SK-N-MC (cell line): ENCODE results near the gene KIF25.

Experiments used
- DNase-seq: peaks from one replicate; pipeline ENCODE4 v3.0.0-alpha.2; 2011; ENCODE audit warnings: low read depth, low spot score
- H3K27ac ChIP-seq: fragments of 200-600 bp; sonication (generic); 2 replicates; pipeline ENCODE4 v1.5.1; 2016; ENCODE audit warnings: mixed run types
- H3K36me3 ChIP-seq: fragments of 200-600 bp; sonication (generic); 2 replicates; pipeline ENCODE4 v1.6.1; 2017; ENCODE audit warnings: antibody characterized with exemption, low read length, mixed read lengths; ENCODE audit not compliant: insufficient read depth
- H3K4me3 ChIP-seq: fragments of 200-600 bp; sonication (generic); 2 replicates; pipeline ENCODE4 v1.5.1; 2016
- H3K9ac ChIP-seq: fragments of 200-600 bp; sonication (generic); 2 replicates; pipeline ENCODE4 v1.8.0; 2017; ENCODE audit warnings: mixed run types, mixed read lengths; ENCODE audit not compliant: insufficient read length
- H3K9me3 ChIP-seq: fragments of 200-600 bp; sonication (generic); 2 replicates; pipeline ENCODE4 v1.6.1; 2017; ENCODE audit warnings: low read depth, mild to moderate bottlenecking, antibody characterized with exemption, low read length, moderate library complexity, mixed read lengths
- EZH2 ChIP-seq: fragments of 200-600 bp; sonication (generic); IDR thresholded peaks from one replicate; pipeline ENCODE4 v1.6.1; 2017; ENCODE audit warnings: antibody characterized with exemption
- FOXP2 ChIP-seq: optimal IDR thresholded peaks from 2 replicates; pipeline ENCODE3; 2011; ENCODE audit warnings: mild to moderate bottlenecking, moderate library complexity; ENCODE audit not compliant: insufficient read depth; ENCODE audit errors: extremely low read length, control extremely low read depth
- POLR2AphosphoS5 ChIP-seq: IDR thresholded peaks from 2 replicates; pipeline ENCODE4 v1.6.1; 2012; ENCODE audit warnings: mild to moderate bottlenecking, low read depth, low read length, borderline replicate concordance

KIF25 gene

DNA sequence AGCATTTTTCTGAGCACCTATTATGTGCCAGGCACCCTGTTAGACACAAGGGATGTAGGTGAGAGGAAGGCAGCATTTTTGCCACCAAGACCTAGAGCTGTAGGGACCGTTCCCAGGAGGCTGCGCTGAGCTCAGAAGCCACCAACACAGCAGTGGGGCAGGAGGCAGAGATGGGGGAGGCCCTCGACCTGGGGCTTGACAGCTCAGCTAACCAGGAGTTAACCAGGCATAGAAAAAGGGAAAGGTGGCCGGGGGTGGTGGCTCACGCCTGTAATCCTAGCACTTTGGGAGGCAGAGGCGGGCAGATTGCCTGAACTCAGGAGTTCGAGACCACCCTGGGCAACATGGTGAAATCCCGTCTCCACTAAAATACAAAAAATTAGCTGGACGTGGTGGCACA, 29.5 kb downstream of the KIF25 start:
- no peak for DNase-seq
- no peaks in the 10 kb centered on the region for H3K36me3 ChIP-seq

DNA sequence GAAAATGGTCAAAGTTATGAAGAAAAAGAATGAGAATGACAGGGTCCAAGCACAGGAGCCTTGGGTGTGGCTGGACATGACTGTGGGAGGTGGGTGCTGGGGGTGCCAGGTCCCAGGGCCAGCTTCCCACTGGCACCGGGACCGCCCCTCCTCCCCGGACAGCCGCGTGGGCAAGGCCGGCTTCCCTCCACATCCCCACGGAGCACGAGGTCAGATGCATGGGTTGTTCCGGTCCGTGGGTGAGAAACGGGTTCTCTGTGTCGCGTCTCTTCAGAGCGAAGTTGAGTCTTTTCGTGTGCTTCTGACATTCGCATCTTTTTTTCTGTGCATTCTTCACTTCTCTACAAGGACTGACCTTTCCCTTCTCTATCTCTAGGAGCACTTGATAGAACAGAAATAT, 30.1 kb downstream of the KIF25 start:
- H3K4me3 ChIP-seq, result no peak overlapping the region
- DNase-seq, result no peak
- TF ChIP-seq EZH2 (no peak), FOXP2 (no peak), POLR2AphosphoS5 (no peak)
- no peak overlapping the region for H3K27ac ChIP-seq
- no peaks in the 10 kb centered on the region for H3K36me3 ChIP-seq
- no peaks in the 10 kb centered on the region for H3K9me3 ChIP-seq
- H3K9ac ChIP-seq, result no peak overlapping the region

More for the DNA sequence above, 29.5 kb downstream of the KIF25 start:
- no peak overlapping the region for H3K27ac ChIP-seq
- no peak overlapping the region for H3K4me3 ChIP-seq
- TF ChIP-seq POLR2AphosphoS5, result no peak
- no peak for TF ChIP-seq FOXP2
- no peak for TF ChIP-seq EZH2
- no peaks in the 10 kb centered on the region for H3K9me3 ChIP-seq
- H3K9ac ChIP-seq, result no peak overlapping the region

DNA sequence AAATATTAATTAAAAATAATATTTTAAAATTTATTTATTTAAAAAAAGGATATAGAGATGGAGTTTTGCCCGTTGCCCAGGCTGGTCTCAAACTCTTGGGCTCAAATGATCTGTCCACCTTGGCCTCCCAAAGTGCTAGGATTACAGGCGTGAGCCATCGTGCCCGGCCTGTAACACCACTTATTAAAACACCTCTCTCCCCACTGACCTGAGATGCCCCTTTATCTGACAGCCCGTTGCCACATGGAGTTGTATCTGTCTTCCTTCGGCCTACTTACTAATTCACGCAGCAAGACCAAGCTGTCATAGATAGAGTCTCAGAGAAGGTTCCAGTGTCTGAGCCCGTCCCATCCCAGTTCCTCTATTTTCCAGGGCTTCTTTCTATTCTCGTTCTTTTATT, 30.7 kb downstream of the KIF25 start:
- Histone ChIP-seq H3K36me3 (no peaks in the 10 kb centered on the region), H3K9me3 (no peaks in the 10 kb centered on the region), H3K9ac (no peak overlapping the region), H3K4me3 (no peak overlapping the region), H3K27ac (peak overlapping the region; percentile 99)
- DNase-seq, result no peak
- TF ChIP-seq EZH2 (no peak), FOXP2 (no peak), POLR2AphosphoS5 (no peak)

DNA sequence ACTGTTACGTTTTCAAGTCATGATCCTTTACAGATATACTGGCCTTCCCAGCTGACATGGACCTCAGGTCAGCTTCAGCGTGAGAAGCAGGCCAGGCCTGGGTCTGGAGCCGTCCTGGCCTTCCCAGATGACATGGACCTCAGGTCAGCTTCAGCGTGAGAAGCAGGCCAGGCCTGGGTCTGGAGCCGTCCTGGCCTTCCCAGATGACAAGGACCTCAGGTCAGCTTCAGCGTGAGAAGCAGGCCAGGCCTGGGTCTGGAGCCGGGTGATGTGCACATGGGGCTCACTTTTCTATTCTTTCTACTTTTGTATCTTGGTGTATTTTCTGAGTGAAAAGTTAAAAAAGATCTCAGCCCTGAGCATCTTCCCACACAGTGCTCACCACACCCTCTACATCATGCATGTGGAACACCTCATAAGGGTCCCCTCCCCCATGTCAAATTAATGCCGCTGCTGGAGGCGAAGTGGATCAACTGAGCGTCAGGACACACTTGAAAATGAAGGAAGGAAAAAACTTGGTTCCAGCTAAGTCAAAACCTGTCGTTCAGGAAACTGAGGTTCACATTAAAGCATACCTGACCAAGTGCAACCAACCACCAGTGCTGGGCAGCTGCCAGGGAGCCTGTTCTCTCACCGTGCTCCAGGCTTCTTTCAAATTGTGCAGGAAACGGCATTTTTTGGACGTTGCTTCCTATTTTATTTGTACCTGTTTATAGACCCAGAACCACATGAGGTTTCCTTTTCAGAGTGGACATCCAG, 32.2 kb downstream of the KIF25 start:
- no peak overlapping the region for H3K9ac ChIP-seq
- H3K27ac ChIP-seq, result peak overlapping the region; percentile 99
- H3K4me3 ChIP-seq, result no peak overlapping the region
- H3K9me3 ChIP-seq, result no peaks in the 10 kb centered on the region
- DNase-seq, result no peak
- H3K36me3 ChIP-seq, result no peaks in the 10 kb centered on the region
- TF ChIP-seq EZH2 (no peak), POLR2AphosphoS5 (no peak), FOXP2 (no peak)

DNA sequence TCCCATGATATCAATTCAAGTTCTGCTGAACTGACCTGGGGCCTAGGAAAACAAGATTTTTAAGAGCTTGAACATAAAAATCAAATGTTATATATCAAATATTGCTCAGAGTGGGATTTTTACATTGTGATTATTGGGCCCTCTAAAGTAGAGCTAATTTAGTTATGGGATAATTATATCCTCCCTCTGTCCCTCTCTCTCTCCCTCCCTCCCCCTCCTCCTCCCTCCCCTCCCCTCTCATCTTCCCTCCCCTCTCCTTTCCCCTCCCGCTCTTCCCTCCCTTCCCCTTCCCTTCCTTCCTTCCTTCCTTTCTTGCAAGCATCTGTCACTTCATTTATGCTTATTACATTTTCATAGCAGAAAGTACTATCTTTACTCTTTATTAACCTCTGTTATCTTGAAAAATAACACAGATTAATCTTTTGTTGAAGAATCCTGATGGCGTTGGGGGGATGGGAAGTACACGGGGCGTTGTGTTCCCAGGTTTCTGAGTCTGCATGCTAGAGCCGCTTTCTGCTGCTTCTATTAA, 32.8 kb downstream of the KIF25 start:
- peak overlapping the region; percentile 69 for H3K9ac ChIP-seq
- no peaks in the 10 kb centered on the region for H3K9me3 ChIP-seq
- DNase-seq, result no peak
- peak overlapping the region; percentile 47 for H3K4me3 ChIP-seq
- TF ChIP-seq POLR2AphosphoS5 (no peak), FOXP2 (no peak)
- peak overlapping the region; percentile 99 for H3K27ac ChIP-seq
- no peaks in the 10 kb centered on the region for H3K36me3 ChIP-seq

DNA sequence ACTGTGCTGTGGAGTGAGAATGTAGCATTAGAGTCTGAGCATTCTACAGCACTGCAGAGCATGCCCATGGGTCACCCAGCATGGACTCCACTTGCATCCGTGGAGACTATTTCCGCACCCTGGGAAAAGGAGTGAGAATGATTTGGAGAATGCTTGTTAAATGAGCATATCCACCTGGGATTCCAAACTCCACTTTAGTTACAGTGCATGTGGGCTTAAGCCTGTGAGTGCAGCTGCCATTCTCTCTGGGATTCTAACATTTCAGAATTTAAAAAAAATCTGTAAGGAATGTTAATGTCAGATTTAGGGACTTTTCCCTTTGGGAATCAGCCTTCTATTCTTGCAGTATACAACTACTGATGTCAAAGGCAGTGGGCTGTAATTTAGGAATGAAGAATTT, 33.4 kb downstream of the KIF25 start:
- H3K4me3 ChIP-seq, result peak overlapping the region; percentile 47
- no peaks in the 10 kb centered on the region for H3K36me3 ChIP-seq
- peak overlapping the region; percentile 99 for H3K27ac ChIP-seq
- H3K9ac ChIP-seq, result peak overlapping the region; percentile 69
- DNase-seq, result no peak
- TF ChIP-seq POLR2AphosphoS5 (no peak), FOXP2 (no peak), EZH2 (no peak)
- H3K9me3 ChIP-seq, result no peaks in the 10 kb centered on the region

DNA sequence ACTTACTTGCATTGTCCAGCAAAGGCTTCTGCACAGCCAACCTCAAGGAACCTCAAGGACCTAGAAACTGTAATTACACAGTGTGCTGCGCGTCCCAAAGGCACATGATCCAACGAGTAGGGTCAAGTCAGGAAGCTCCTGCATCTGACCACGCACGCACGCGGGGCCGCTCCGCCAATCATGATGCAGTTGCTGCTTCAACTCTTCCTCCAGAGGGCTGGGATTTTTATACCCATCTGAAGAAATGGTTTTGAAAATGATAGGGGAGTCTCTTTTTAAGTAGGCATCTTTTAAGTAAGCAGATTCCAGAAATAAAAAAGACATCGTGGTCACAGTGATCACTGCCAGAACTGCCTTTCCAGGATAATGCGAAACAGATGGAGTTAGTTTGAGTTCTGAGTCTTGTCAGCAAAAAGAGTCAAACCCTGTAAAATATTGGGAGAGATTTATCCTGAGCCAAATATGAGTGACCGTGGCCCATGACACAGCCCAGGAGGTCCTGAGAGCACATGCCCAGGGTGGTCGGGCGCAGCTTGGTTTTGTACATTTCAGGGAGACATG, 34.0 kb downstream of the KIF25 start:
- no peak for DNase-seq
- H3K4me3 ChIP-seq, result peak overlapping the region; percentile 47
- H3K9me3 ChIP-seq, result no peaks in the 10 kb centered on the region
- H3K9ac ChIP-seq, result peak overlapping the region; percentile 69
- peak overlapping the region; percentile 99 for H3K27ac ChIP-seq
- no peaks in the 10 kb centered on the region for H3K36me3 ChIP-seq
- TF ChIP-seq EZH2 (no peak), POLR2AphosphoS5 (peak; percentile 29; the same call in 1 of the 2 replicates)

DNA sequence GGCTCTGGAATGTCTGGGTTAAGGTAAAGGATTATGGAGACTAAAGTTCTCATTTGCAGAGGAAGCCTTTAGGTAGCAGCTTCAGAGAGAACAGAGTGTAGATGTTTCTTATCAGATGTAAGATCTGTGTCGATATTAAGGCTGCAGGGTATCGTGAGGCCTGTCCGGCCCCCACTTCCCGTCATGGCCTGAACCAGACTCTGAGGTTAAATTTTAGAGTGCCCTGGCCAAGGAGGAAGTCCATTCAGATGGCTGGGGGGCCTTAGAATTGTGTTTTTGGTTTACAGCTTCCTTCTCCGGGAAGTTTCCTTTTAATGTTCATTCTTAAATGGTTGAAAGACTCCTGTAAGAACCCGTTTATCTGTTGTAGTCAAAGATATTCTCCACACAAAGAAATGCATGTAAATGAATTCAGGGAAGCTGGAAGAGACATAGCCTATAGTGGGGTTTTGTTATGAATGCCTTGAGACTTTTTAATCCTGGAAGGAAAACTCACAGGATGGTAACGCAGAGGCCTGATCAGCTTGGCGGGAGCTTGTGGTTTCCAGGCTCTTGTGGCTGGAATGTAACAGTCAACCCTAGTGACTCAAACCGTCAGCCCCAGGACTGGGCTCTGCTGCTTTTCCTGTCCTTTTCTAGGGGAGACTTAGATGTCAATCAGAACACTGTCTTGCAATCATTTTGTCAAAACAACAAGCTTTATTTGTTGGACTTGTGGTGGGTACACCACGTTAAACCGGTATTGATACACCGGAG, 34.7 kb downstream of the KIF25 start:
- peak overlapping the region; percentile 69 for H3K9ac ChIP-seq
- DNase-seq, result no peak
- H3K27ac ChIP-seq, result peak overlapping the region; percentile 99

DNA sequence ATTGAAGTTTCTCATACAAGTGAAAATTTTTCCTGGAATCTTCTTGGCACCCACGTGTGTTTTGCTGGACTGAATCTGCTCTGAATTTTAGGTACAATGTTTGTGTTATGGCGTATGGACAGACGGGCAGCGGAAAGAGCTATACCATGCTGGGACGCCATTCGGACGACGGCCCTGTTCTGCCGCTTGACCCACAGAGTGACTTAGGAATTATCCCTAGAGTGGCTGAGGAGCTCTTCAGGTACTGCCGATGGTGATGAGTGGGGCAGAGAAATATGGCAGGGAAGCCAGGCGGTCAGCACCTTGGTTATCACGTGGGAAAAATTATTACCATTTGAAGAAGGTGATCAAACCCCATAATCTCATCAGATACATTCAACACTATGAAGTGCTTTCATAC, 36.3 kb downstream of the KIF25 start:
- no peaks in the 10 kb centered on the region for H3K36me3 ChIP-seq
- no peak for DNase-seq
- no peak for TF ChIP-seq POLR2AphosphoS5
- no peak for TF ChIP-seq FOXP2
- TF ChIP-seq EZH2, result no peak
- H3K27ac ChIP-seq, result 0 out of 2 replicates have a peak overlapping the region, but pooled peaks have one; percentile 99
- H3K9ac ChIP-seq, result no peak overlapping the region
- no peak overlapping the region for H3K4me3 ChIP-seq
- H3K9me3 ChIP-seq, result peaks cover 6% of the 10 kb centered on the region; the same call in 1 of the 2 replicates

More for the DNA sequence above, 34.7 kb downstream of the KIF25 start:
- Histone ChIP-seq H3K4me3 (peak overlapping the region; percentile 47), H3K36me3 (no peaks in the 10 kb centered on the region), H3K9me3 (no peaks in the 10 kb centered on the region)
- TF ChIP-seq POLR2AphosphoS5 (no peak), FOXP2 (no peak), EZH2 (no peak)
